Articular chondrocyte of knee joint (primary cell): Measurements from ENCODE around the gene SOX14. TPM values are rescaled to one million over a fixed set of nuclear protein-coding genes. Genes with fewer than 3 reads are reported as not detected.

Source experiments
- total RNA-seq: library from RNA; depleted of rRNA; stranded (reverse); fragments of >200 nt; gene quantifications from 2 replicates; pipeline ENCODE4 v1.2.3, GENCODE V29; 2012

SOX14 gene
- total RNA-seq, result not detected in 2 replicates

GRCh38 chr3:137764001-137764433, at the start of gene SOX14:
TSS of gene SOX14 (plus strand) at chr3:137764315. CDS start at chr3:137764785, 470 bp downstream.

Other genes starting within 250 kb of the SOX14 start
- gene CLDN18, start 245.8 kb downstream of the SOX14 start, total RNA-seq, result under 0.01 TPM in 1 of 2 replicates, not detected in the other